Measurements from ENCODE around the gene PXMP4.

Gene PXMP4

GRCh38 chr20:33667676-33668465 lies 52.2 kb downstream of the PXMP4 start:
- TF ChIP-seq CTCF (conservative IDR thresholded peaks at IDR 0.05; ENCODE audit: low read depth, low read length) = peak; percentile 92
- DNase-seq (ENCODE audit: low read depth) = no peak
- peak overlapping the region; percentile 41 for H3K4me3 ChIP-seq (ENCODE audit: low read length)

- peak overlapping the region; percentile 45 for H3K4me3 ChIP-seq (ENCODE audit: low read length)
- TF ChIP-seq CTCF (conservative IDR thresholded peaks at IDR 0.05; ENCODE audit: low read depth, low read length) = peak; percentile 3
- no peak for DNase-seq (ENCODE audit: low read depth)
Measured at GRCh38 chr20:33667245-33667675, 52.9 kb downstream of the PXMP4 start.

- DNase-seq (ENCODE audit: low read depth) = peak; percentile 90
- TF ChIP-seq CTCF (conservative IDR thresholded peaks at IDR 0.05; ENCODE audit: low read depth, low read length) = peak; percentile 42
- H3K4me3 ChIP-seq (ENCODE audit: low read length) = peak within 1 kb of the TSS; percentile 45
Measured at GRCh38 chr20:33666293-33667244, 53.5 kb downstream of the PXMP4 start, which contains the start of gene ACTL10. ACTL10 (plus strand) TSS chr20:33666943; CDS start chr20:33667498, 555 bp downstream.

- no peak for DNase-seq (ENCODE audit: low read depth)
- H3K4me3 ChIP-seq (ENCODE audit: low read length) = no peak overlapping the region
- no peak for TF ChIP-seq CTCF (conservative IDR thresholded peaks at IDR 0.05; ENCODE audit: low read depth, low read length)
Measured at GRCh38 chr20:33664762-33665144, 55.4 kb downstream of the PXMP4 start.

GRCh38 chr20:33664085-33664761 lies 55.9 kb downstream of the PXMP4 start:
- DNase-seq (ENCODE audit: low read depth) = no peak
- H3K4me3 ChIP-seq (ENCODE audit: low read length) = peak overlapping the region; percentile 73
- no peak for TF ChIP-seq CTCF (conservative IDR thresholded peaks at IDR 0.05; ENCODE audit: low read depth, low read length)

GRCh38 chr20:33663161-33664084 lies 56.7 kb downstream of the PXMP4 start:
- no peak for DNase-seq (ENCODE audit: low read depth)
- TF ChIP-seq CTCF (conservative IDR thresholded peaks at IDR 0.05; ENCODE audit: low read depth, low read length) = no peak
- H3K4me3 ChIP-seq (ENCODE audit: low read length) = peak overlapping the region; percentile 73

All from retinal pigment epithelial cell (primary cell).